ENCODE data around the gene BSG.

DNA sequence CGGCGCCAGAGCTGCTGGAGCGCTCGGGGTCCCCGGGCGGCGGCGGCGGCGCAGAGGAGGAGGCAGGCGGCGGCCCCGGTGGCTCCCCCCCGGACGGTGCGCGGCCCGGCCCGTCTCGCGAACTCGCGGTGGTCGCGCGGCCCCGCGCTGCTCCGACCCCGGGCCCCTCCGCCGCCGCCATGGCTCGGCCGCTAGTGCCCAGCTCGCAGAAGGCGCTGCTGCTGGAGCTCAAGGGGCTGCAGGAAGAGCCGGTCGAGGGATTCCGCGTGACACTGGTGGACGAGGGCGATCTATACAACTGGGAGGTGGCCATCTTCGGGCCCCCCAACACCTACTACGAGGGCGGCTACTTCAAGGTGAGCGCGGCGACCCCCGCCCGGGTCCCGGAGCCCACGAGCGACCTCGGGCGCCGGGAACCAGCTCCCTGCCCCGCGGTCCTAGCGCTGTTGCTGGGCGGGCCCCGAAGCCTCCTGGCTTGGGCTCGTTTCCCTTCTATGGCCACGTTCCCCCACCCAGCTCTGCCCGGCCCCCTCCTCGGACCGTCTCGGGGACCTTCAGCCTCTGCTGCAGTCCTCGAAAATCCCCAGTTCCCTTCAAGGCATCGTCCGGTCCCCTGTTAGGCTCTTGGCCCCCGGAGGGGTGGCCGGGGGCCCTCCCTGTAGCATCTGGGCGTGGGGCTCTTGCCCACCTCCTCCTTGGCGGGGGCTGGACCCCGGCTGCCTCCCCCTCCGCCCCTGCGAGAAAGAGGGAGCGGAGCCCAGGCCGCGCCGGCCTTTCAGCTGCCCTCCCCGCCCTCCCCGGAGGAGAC, 40.4 kb upstream of the BSG start, which contains the start of gene CDC34:
- TF ChIP-seq, protein P1, sequence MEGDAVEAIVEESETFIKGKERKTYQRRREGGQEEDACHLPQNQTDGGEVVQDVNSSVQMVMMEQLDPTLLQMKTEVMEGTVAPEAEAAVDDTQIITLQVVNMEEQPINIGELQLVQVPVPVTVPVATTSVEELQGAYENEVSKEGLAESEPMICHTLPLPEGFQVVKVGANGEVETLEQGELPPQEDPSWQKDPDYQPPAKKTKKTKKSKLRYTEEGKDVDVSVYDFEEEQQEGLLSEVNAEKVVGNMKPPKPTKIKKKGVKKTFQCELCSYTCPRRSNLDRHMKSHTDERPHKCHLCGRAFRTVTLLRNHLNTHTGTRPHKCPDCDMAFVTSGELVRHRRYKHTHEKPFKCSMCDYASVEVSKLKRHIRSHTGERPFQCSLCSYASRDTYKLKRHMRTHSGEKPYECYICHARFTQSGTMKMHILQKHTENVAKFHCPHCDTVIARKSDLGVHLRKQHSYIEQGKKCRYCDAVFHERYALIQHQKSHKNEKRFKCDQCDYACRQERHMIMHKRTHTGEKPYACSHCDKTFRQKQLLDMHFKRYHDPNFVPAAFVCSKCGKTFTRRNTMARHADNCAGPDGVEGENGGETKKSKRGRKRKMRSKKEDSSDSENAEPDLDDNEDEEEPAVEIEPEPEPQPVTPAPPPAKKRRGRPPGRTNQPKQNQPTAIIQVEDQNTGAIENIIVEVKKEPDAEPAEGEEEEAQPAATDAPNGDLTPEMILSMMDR (IDR thresholded peaks at IDR 0.05) = no peak
- no peak for TF ChIP-seq POLR2A (IDR thresholded peaks at IDR 0.05)

Measured in breast epithelium (tissue), 3 donors.